Measurements from ENCODE around the gene KRT28.

- TF ChIP-seq CTCF (tag by site-specific recombination; IDR thresholded peaks at IDR 0.05), result no peak
- no peak for TF ChIP-seq REST (tag by site-specific recombination; IDR thresholded peaks at IDR 0.05)
- no peak for TF ChIP-seq KLF16 (tag by site-specific recombination; IDR thresholded peaks at IDR 0.05)
- TF ChIP-seq ZNF561 (tag by site-specific recombination; IDR thresholded peaks at IDR 0.05; ENCODE audit: borderline replicate concordance), result no peak; the same call in 1 of the 2 replicates
- TF ChIP-seq RBAK (tag by site-specific recombination; IDR thresholded peaks at IDR 0.05), result no peak
- TF ChIP-seq ATF2 (tag by site-specific recombination; IDR thresholded peaks at IDR 0.05; ENCODE audit: low read depth), result no peak
- TF ChIP-seq ELK4 (IDR thresholded peaks at IDR 0.05; ENCODE audit: borderline replicate concordance, low read depth, low read length), result no peak
- no peak for TF ChIP-seq ZNF791 (tag by site-specific recombination; IDR thresholded peaks at IDR 0.05)
- no peak for TF ChIP-seq ZNF660 (tag by site-specific recombination; IDR thresholded peaks at IDR 0.05)
- no peak for TF ChIP-seq ZBTB21 (tag by site-specific recombination; IDR thresholded peaks at IDR 0.05)
- no peak for TF ChIP-seq ZNF175 (tag by site-specific recombination; IDR thresholded peaks at IDR 0.05)
- no peak for TF ChIP-seq GLI4 (tag by site-specific recombination; IDR thresholded peaks at IDR 0.05)
Observed at GRCh38 chr17:40819528-40820125, 19.9 kb upstream of the KRT28 start.
